GM12878 (cell line): ENCODE measurements around the gene PTPRD. TPM values are rescaled to one million over a fixed set of nuclear protein-coding genes. Genes with fewer than 3 reads are reported as not detected.

Source experiments
- ATAC-seq: fragments of 200-7000 bp; cut with Tn5 transposase; 3 replicates; pipeline ENCODE4 v1.9.1; 2020; ENCODE audit warnings: mild to moderate bottlenecking, moderate library complexity
- BruUV-seq: library from RNA; stranded (reverse); fragments of 400-500 nt; replicated peaks from 2 replicates; lab custom pipeline; 2021; lab: Mats Ljungman, UMichigan
- CTCF ChIA-PET: fragments of 300-600 bp; sonication (Branson Sonifier 250); formaldehyde crosslinking; extraction: SDS; loops from one replicate; lab custom pipeline; 2021; ENCODE audit warnings: inconsistent platforms; lab: Yijun Ruan, JAX
- POLR2A ChIA-PET: fragments of 350-600 bp; formaldehyde crosslinking; extraction: SDS; loops from one replicate; lab custom pipeline; 2021; ENCODE audit warnings: inconsistent platforms; lab: Charles Lee
- RAD21 ChIA-PET: fragments of 300-600 bp; sonication (Branson Sonifier 250); formaldehyde crosslinking; loops from one replicate; lab custom pipeline; 2023; ENCODE audit warnings: antibody characterized with exemption; ENCODE audit not compliant: unreplicated experiment; lab: Charles Lee
- SMC1A ChIA-PET: fragments of 300-600 bp; sonication (Branson Sonifier 250); formaldehyde crosslinking; loops from one replicate; lab custom pipeline; 2023; ENCODE audit not compliant: unreplicated experiment, uncharacterized antibody; lab: Charles Lee
- DNase-seq: peaks from one replicate; pipeline ENCODE4 v3.0.0-alpha.2; 2011; ENCODE audit warnings: low read depth, low spot score
- FAIRE-seq: peaks from 3 replicates; lab custom pipeline; 2011; peaks lifted over from hg19 to GRCh38; lab: Jason Lieb, UNC
- H2AFZ ChIP-seq: 2 replicates; pipeline ENCODE4 v1.6.0; 2011; ENCODE audit warnings: low read depth, low read length, control low read depth; ENCODE audit not compliant: control insufficient read depth
- H3K27ac ChIP-seq: 2 replicates; pipeline ENCODE4 v1.5.1; 2011; ENCODE audit warnings: control low read depth; ENCODE audit not compliant: control insufficient read depth, insufficient read depth
- H3K27me3 ChIP-seq, 2 experiments: replicated peaks in 1 of 2; 2 replicates each; pipeline versions ENCODE4 v1.6.0 to v1.6.1; 2011; ENCODE audit warnings: low read length in 1 of 2; ENCODE audit not compliant: control insufficient read depth in 2 of 2, insufficient read depth in 2 of 2
- H3K36me3 ChIP-seq, 2 experiments: 2 replicates each; pipeline ENCODE4 v1.5.1; 2011; ENCODE audit warnings: low read length in 1 of 2; ENCODE audit not compliant: control insufficient read depth in 2 of 2, insufficient read depth in 2 of 2
- H3K4me1 ChIP-seq: 2 replicates; pipeline ENCODE4 v1.6.1; 2011; ENCODE audit warnings: mild to moderate bottlenecking, low read length, moderate library complexity, mixed read lengths; ENCODE audit not compliant: control insufficient read depth, insufficient read depth
- H3K4me2 ChIP-seq: 2 replicates; pipeline ENCODE4 v1.6.0; 2011; ENCODE audit warnings: control low read depth; ENCODE audit not compliant: control insufficient read depth, insufficient read depth
- H3K4me3 ChIP-seq: fragments of 200-600 bp; sonication (generic); 2 replicates; pipeline ENCODE4 v1.5.1; 2016
- H3K79me2 ChIP-seq: 2 replicates; pipeline ENCODE4 v1.6.0; 2011; ENCODE audit warnings: low read length; ENCODE audit not compliant: control insufficient read depth, insufficient read depth
- H3K9ac ChIP-seq: 2 replicates; pipeline ENCODE4 v1.8.0; 2011; ENCODE audit warnings: low read length, control low read depth, mixed read lengths; ENCODE audit not compliant: control insufficient read depth, insufficient read depth
- H3K9me3 ChIP-seq: replicated peaks from 3 replicates; pipeline ENCODE4 v1.5.1; 2011; ENCODE audit warnings: mild to moderate bottlenecking, low read length; ENCODE audit not compliant: control insufficient read depth, insufficient read depth
- H4K20me1 ChIP-seq: 2 replicates; pipeline ENCODE4 v1.6.0; 2011; ENCODE audit not compliant: control insufficient read depth, insufficient read depth
- ATF7 ChIP-seq: fragments of 450-650 bp; IDR thresholded peaks from 2 replicates; pipeline ENCODE4 v1.6.1; 2016; ENCODE audit warnings: low read depth, mild to moderate bottlenecking
- BMI1 ChIP-seq: fragments of 450-650 bp; IDR thresholded peaks from 2 replicates; pipeline ENCODE4 v1.6.1; 2016; ENCODE audit warnings: mild to moderate bottlenecking, moderate library complexity, borderline replicate concordance
- CHD2 ChIP-seq: IDR thresholded peaks from 2 replicates; pipeline ENCODE4 v1.6.1; 2011; ENCODE audit warnings: low read depth, low read length, improper control_type of control experiment, borderline replicate concordance
- JUNB ChIP-seq: IDR thresholded peaks from 2 replicates; pipeline ENCODE4 v1.6.1; 2016; ENCODE audit warnings: antibody characterized with exemption, mild to moderate bottlenecking
- MTA3 ChIP-seq: IDR thresholded peaks from 2 replicates; pipeline ENCODE4 v1.6.1; 2012; ENCODE audit warnings: low read length, inconsistent platforms, borderline replicate concordance
- NFIC ChIP-seq: IDR thresholded peaks from 2 replicates; pipeline ENCODE4 v1.6.1; 2012; ENCODE audit warnings: low read depth, mild to moderate bottlenecking, inconsistent platforms, low read length, moderate library complexity
- NR2C2 ChIP-seq: IDR thresholded peaks from 2 replicates; pipeline ENCODE4 v1.6.1; 2011; ENCODE audit warnings: borderline replicate concordance, low read depth; ENCODE audit not compliant: control insufficient read depth, insufficient read length
- PML ChIP-seq: IDR thresholded peaks from 2 replicates; pipeline ENCODE4 v1.6.1; 2012; ENCODE audit warnings: low read length, inconsistent platforms
- ZBED1 ChIP-seq: IDR thresholded peaks from 2 replicates; pipeline ENCODE4 v1.6.1; 2016; ENCODE audit warnings: borderline replicate concordance
- WGBS: methylation state at CpG from one replicate; pipeline ENCODE4 v1.1.6; 2016; ENCODE audit warnings: low lambda C conversion rate; ENCODE audit not compliant: insufficient replicate concordance, insufficient coverage; ENCODE audit errors: missing lambda C conversion rate; 5-methylcytosine and 5-hydroxymethylcytosine counted together
- in situ Hi-C: fragments of 300-500 bp; cut with MboI; formaldehyde crosslinking; loops from 9 replicates; pipeline ENCODE4 v1.14.3; 2018; ENCODE audit warnings: mixed read lengths
- intact Hi-C: fragments of 100-400 bp; cut with micrococcal nuclease; formaldehyde crosslinking; loops from one replicate; pipeline ENCODE4 v1.14.2; 2022; ENCODE audit not compliant: unreplicated experiment
- polyA plus RNA-seq, 11 experiments: library from polyadenylated mRNA; depleted of rRNA in 4 of 11; unstranded in 6 of 11; stranded (reverse) in 5 of 11; fragments of >200 nt; fragmentation: Nextera tagmentation in 4 of 11; fragmentation: Illumina TruSeq in 1 of 11; extraction: Ambion mirVana in 4 of 11; extraction: Trizol in 1 of 11; gene quantifications; 1 replicate in 1 of 11; 2 replicates in 10 of 11; pipeline versions ENCODE4 v1.2.1 to v1.2.3, GENCODE V29; 2011 to 2016; ENCODE audit warnings: inconsistent platforms in 2 of 11, missing spikeins in 2 of 11, low read depth in 1 of 11
- total RNA-seq, 4 experiments: library from RNA; depleted of rRNA in 3 of 4; stranded (reverse); fragments of >200 nt in 3 of 4; fragmentation: Illumina TruSeq in 1 of 4; extraction: Trizol in 1 of 4; gene quantifications; 2 replicates each; pipeline versions ENCODE4 v1.2.1 to v1.2.3, GENCODE V29; 2013 to 2021

PTPRD gene
- total and polyA plus RNA-seq, 10 of the 15 experiments (the other 5 are each of a cell fraction or from before 2014, with no cell fraction given), result under 0.01 to 0.05 (median 0.01) TPM; not detected in 7

DNA sequence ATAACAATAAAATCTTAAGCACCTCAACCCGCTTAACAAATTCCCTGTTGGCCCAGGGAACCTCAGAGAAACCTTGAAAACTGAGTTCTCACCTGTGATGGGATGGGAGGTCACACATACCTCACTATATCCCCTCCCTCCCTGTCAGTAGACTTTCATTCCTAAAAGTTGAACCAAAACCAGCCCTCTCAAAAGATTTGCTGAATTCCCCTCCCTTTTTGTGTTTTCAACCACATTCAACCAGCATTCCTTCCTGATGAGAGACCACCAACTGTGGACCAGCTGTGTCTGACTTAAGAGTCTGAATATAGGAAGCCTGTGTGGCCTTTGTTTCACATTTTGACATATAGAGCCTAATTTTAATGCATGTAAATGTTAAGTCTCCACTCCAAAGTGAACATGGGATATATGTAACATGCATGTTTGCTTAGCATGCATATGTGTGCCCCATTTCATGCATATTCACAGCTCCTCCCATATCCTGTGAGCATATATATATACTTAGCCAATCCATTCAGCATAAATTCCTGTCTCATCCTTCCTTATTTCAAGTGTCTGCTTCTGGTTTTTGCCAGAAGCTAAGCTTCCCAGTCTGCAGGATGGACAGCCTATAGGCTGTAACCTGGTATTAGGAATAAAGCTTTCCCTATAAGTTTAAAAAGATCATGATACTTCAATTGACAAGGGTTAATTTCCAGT lies 604.6 kb downstream of the PTPRD start:
- Histone ChIP-seq H3K9me3 (no peaks in the 10 kb centered on the region), H3K4me2 (no peak overlapping the region), H2AFZ (no peak overlapping the region), H3K27me3 (no peaks in the 10 kb centered on the region), H3K27ac (no peak overlapping the region), H3K79me2 (no peaks in the 10 kb centered on the region), H3K4me3 (no peak overlapping the region), H3K36me3 (no peaks in the 10 kb centered on the region), H4K20me1 (no peaks in the 10 kb centered on the region), H3K4me1 (no peaks in the 10 kb centered on the region), H3K9ac (no peak overlapping the region)
- POLR2A ChIA-PET, result no interaction called here
- intact Hi-C loops, result no loop called here
- WGBS, result 0% methylated on average over 1 of the region's 1 CpG
- RAD21 ChIA-PET, result no interaction called here
- no TSS peak for BruUV-seq
- SMC1A ChIA-PET, result interaction anchor here (1.2 kb wide), 1 partner anchor 9 kb away, joined by 3 read pairs; no protein-coding TSS in a partner anchor
- in situ Hi-C loops, result no loop called here
- no peak for ATAC-seq
- TF ChIP-seq PML (no peak), CHD2 (no peak), ATF7 (no peak), NR2C2 (no peak), MTA3 (no peak), ZBED1 (no peak), BMI1 (no peak), JUNB (no peak), NFIC (no peak)
- no peak for FAIRE-seq
- CTCF ChIA-PET, result interaction anchor here (0.7 to 1.7 kb wide), 2 partner anchors 11 to 13 kb away, joined by 3 to 7 read pairs; no protein-coding TSS in a partner anchor
- DNase-seq, result no peak
